Measurements from ENCODE around the gene C18orf32. TPM values are rescaled to one million over a fixed set of nuclear protein-coding genes. Genes with fewer than 3 reads are reported as not detected.
A peak's percentile ranks its signal among the peaks of the same experiment; 100 is the strongest.

The C18orf32 gene
- total RNA-seq, 1 donor from 2014 or later = 32.9 TPM

DNA sequence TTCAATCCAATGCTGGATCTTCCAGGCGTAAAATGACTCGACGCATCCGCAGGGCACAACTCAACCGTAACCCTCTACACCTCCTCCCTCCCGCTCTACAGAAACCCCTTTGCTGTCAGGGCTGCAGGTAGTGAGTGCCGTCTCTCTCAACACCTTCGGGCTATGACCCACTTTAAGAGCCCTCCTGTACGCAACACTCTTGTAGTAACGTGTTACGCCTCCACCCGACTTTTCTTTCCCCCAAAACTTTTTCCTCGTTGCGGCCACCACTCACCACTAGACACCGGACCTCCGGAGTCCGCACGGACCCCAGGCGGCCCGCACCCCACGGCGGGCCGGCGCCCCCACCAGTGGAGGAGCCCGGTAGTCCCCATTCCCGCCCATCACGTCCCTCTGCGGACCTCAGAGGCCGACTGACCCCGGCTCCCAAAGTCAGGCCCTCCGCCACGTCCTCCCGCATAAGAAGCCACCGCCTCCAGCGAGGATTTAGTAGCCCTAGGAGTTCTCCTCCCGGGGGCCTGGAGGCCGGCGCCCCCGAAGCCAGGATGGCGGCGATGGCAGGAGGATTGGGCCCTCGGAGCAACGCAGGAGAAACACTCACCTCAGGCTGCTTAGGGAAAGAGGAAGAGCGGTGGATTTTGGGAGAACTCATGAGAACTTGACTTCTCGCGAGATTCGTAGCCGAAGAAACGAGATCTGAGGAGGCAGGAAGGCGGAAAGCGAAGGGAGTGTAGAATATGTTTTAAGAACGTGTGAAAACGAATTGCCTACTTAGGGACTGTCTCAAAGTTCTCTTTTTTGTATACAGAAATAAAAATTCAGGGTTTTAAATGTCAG is 5.0 kb upstream of the C18orf32 start, which contains the start of gene RPL17:
Gene RPL17 (minus strand): TSS at position 609 of the 837 bp plus-strand sequence.
- CTCF ChIA-PET = no interaction called here
- POLR2A ChIA-PET = interaction anchor here (1.6 kb wide), 1 partner anchor 322 kb away, joined by 4 read pairs; no protein-coding TSS in a partner anchor
- peak; percentile 80 for ATAC-seq (ENCODE audit: low read depth)
- H3K27me3 Mint-ChIP-seq = no peaks in the 10 kb centered on the region
- peaks cover 57% of the 10 kb centered on the region for H3K4me1 Mint-ChIP-seq
- DNase-seq = peak; percentile 71
- peak within 1 kb of the TSS; percentile 98 for H3K4me3 Mint-ChIP-seq
- peak within 1 kb of the TSS; percentile 98 for H3K27ac Mint-ChIP-seq
- no peaks in the 10 kb centered on the region for H3K9me3 Mint-ChIP-seq
- peaks cover 51% of the 10 kb centered on the region for H3K36me3 Mint-ChIP-seq (ENCODE audit: low read depth)
- intact Hi-C loops (cut with micrococcal nuclease) = loop anchor here (1.0 kb wide), 4 partner anchors 32 to 1705 kb away; partner anchors contain the start of genes CXXC1, DYM, ELAC1 and MEX3C
- TF ChIP-seq, protein P1, sequence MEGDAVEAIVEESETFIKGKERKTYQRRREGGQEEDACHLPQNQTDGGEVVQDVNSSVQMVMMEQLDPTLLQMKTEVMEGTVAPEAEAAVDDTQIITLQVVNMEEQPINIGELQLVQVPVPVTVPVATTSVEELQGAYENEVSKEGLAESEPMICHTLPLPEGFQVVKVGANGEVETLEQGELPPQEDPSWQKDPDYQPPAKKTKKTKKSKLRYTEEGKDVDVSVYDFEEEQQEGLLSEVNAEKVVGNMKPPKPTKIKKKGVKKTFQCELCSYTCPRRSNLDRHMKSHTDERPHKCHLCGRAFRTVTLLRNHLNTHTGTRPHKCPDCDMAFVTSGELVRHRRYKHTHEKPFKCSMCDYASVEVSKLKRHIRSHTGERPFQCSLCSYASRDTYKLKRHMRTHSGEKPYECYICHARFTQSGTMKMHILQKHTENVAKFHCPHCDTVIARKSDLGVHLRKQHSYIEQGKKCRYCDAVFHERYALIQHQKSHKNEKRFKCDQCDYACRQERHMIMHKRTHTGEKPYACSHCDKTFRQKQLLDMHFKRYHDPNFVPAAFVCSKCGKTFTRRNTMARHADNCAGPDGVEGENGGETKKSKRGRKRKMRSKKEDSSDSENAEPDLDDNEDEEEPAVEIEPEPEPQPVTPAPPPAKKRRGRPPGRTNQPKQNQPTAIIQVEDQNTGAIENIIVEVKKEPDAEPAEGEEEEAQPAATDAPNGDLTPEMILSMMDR (IDR thresholded peaks at IDR 0.05) = no peak

DNA sequence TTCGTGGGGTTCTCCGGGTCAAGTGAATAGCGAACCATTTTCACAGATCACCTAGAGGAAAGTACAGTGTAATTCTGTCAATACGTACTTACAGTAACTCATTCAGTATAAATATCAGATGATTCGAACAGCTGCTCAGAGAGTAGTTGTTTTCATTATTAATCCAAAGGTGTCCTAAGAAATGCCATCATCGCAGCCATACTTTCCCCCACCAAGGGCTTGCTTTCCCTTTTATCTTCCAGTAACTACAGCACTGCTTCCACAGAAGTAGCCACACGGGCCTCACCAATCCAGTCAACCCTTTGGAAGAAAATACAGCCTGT is 4.5 kb upstream of the C18orf32 start:
- DNase-seq (no peak), ATAC-seq (ENCODE audit: low read depth) (no peak)
- POLR2A ChIA-PET = interaction anchor here (1.1 kb wide), 1 partner anchor 31 kb away, joined by 4 read pairs; the partner anchor contains the start of gene DYM
- CTCF ChIA-PET = no interaction called here
- intact Hi-C loops (cut with micrococcal nuclease) = no loop called here
- Mint-ChIP-seq H3K27ac (peak overlapping the region; percentile 98), H3K9me3 (no peaks in the 10 kb centered on the region), H3K36me3 (ENCODE audit: low read depth) (peaks cover 55% of the 10 kb centered on the region), H3K27me3 (no peaks in the 10 kb centered on the region), H3K4me1 (peaks cover 61% of the 10 kb centered on the region), H3K4me3 (peak overlapping the region; percentile 98)
- TF ChIP-seq, protein P1 (IDR thresholded peaks at IDR 0.05) = no peak

DNA sequence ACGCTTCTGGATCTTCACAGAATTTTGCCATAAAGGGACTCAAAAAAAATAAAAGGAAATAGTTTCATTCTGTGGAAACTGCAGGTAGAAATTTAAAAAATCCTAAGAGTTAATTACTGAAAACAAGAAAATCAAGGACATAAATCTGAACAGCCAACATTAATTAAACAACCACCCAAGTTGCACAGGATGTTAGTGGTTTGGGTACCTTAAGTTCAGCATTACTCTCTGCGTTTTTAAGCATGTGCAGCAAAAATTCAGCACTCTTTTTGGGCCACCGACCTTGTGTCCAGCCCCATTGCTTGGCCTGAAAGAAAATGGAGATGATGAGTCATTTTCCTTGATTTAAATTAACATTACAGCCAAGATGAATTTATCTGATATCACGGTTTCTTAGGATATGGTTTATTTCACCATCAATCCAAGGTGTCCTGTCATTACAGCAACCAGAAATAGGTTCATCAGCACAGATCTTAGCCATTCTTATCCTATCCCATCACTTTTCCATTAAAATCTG is 3.3 kb upstream of the C18orf32 start:
- peaks cover 69% of the 10 kb centered on the region for H3K4me1 Mint-ChIP-seq
- peaks cover 59% of the 10 kb centered on the region for H3K36me3 Mint-ChIP-seq (ENCODE audit: low read depth)
- intact Hi-C loops (cut with micrococcal nuclease) = no loop called here
- peak overlapping the region; percentile 98 for H3K4me3 Mint-ChIP-seq
- TF ChIP-seq, protein P1 (IDR thresholded peaks at IDR 0.05) = no peak
- no peaks in the 10 kb centered on the region for H3K27me3 Mint-ChIP-seq
- no peaks in the 10 kb centered on the region for H3K9me3 Mint-ChIP-seq
- ChIA-PET POLR2A (interaction anchor here (1.1 to 1.7 kb wide), 2 partner anchors 14 to 30 kb away, joined by 4 read pairs; partner anchors contain the start of gene DYM), CTCF (no interaction called here)
- no peak for ATAC-seq (ENCODE audit: low read depth)
- peak overlapping the region; percentile 98 for H3K27ac Mint-ChIP-seq
- DNase-seq = no peak

DNA sequence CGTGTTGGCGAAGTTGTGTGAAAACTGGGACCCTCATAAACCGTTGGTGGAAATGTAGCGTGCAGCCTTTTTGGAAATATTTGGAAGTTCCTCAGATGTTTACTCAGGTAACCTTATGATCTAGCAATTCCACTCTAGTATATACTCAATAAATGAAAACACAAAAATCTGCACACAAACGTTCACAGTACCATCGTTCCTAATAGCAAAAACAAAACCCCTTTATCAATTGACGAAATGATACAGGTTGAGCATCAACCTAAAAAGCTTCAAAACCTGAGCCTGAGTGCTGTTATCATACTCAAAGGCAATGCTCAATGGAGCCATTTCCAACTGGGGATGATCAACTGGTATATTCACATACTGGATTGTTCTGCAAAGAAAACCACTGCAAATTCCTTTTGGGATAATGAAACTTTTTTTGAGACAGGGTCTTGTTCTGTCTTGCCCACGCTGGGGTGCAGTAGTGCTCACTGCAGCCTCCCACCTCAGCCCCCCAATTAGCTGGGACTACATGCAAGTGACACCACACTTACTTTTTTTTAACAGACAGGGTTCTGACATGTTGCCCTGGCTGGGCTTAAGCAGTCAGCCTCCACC is 777 bp upstream of the C18orf32 start:
- no peaks in the 10 kb centered on the region for H3K27me3 Mint-ChIP-seq
- peaks cover 75% of the 10 kb centered on the region for H3K4me1 Mint-ChIP-seq
- peak overlapping the region; percentile 94 for H3K4me3 Mint-ChIP-seq
- TF ChIP-seq, protein P1 (IDR thresholded peaks at IDR 0.05) = no peak
- no peaks in the 10 kb centered on the region for H3K9me3 Mint-ChIP-seq
- intact Hi-C loops (cut with micrococcal nuclease) = loop anchor here (1.0 to 5.0 kb wide), 9 partner anchors 28 to 1707 kb away; partner anchors contain the start of genes ACAA2, CXXC1, DYM and SMAD4
- peak overlapping the region; percentile 98 for H3K27ac Mint-ChIP-seq
- no peak for ATAC-seq (ENCODE audit: low read depth)
- DNase-seq = no peak
- H3K36me3 Mint-ChIP-seq (ENCODE audit: low read depth) = peaks cover 68% of the 10 kb centered on the region
- CTCF ChIA-PET = interaction anchor here (1.8 kb wide), 1 partner anchor 23 kb away, joined by 4 read pairs; no protein-coding TSS in a partner anchor
- POLR2A ChIA-PET = interaction anchor here (0.6 to 2.4 kb wide), 15 partner anchors 11 to 1391 kb away, joined by 3 to 68 read pairs (median 5); partner anchors contain the start of genes CFAP53, CTIF, DYM and MBD1

Measured in activated B cell treated with CpG ODN at 0.5 μM for 24 hours (primary cell).